HG03469 (cell line): Measurements from ENCODE around the gene C9orf78.

Source experiments
- ATAC-seq: cut with Tn5 transposase; IDR thresholded peaks from one replicate; pipeline ENCODE4 v1.9.1; 2021; ENCODE audit warnings: mild to moderate bottlenecking, moderate library complexity, moderate number of reproducible peaks; ENCODE audit not compliant: unreplicated experiment

C9orf78 gene

DNA sequence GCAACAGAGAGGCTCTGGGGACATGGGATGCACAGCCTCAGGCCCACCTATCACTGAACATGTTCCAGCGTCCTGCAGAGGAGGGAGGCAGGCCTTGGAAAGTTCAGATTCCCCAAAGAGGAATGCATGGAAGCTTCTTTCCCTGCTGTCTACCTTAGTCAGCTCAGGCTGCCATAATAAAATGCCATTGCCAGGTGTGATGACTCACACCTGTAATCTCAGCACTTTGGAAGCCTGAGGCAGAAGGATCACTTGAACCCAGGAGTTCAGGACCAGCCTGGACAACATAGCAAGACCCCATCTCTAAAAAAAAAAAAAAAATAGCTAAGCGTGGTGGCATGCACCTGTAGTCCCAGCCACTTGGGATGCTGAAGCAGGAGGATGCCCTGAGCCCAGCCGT is 56.6 kb downstream of the C9orf78 start:
- no peak for ATAC-seq

DNA sequence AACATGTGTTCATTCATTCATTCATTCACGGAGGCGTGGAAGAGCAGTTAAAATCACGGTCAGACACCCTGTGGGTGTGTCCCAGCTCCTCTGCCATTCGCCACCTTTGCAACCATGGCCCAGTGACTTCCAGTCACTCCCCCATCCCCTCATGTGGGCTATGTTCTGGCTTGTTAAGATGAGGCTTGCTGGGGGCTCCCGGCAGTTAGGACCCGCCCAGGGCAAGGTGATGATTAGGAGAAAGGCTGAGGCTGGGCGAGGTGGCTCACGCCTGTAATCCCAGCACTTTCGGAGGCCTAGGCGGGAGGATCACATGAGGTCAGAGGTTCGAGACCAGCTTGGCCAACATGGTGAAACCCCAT is 57.3 kb downstream of the C9orf78 start:
- no peak for ATAC-seq
